ENCODE results near the gene NLE1. TPM values are rescaled to one million over a fixed set of nuclear protein-coding genes. Genes with fewer than 3 reads are reported as not detected.

Gene NLE1
- total and polyA plus RNA-seq, 5 donors, result 2.2 to 6.6 (median 4.1) TPM

DNA sequence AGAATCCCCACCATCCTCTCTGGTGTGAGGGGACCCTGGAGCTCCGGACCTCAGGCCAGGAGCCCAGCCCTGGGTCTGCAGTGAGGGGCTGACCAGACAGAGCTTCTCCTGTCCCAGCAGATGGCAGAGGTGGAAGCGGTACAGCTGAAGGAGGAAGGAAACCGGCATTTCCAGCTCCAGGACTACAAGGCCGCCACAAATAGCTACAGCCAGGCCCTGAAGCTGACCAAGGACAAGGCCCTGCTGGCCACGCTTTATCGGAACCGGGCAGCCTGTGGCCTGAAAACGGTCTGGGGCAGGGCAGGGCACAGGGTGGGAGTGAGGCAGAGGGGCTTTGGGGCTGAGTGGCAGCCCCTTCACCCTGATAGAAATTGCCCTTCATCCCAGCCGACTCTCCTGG lies 6.0 kb upstream of the NLE1 start:
- intact Hi-C loops (cut with DNase I), result no loop called here
- no peaks in the 10 kb centered on the region for H3K27me3 ChIP-seq (ENCODE audit: control insufficient read depth, insufficient read depth)
- no peaks in the 10 kb centered on the region for H3K9me3 ChIP-seq (ENCODE audit: control insufficient read depth, low read length)
- H3K4me1 ChIP-seq (ENCODE audit: control insufficient read depth, insufficient read depth, low read length), result peaks cover 2% of the 10 kb centered on the region
- H3K4me3 ChIP-seq (ENCODE audit: low read length), result peak overlapping the region; percentile 21
- no peak for DNase-seq
- H3K27ac ChIP-seq (ENCODE audit: low read length), result peak overlapping the region; percentile 76
- WGBS, result 37% methylated on average over 9 of the region's 9 CpGs
- peak; percentile 23 to 31 for ATAC-seq

DNA sequence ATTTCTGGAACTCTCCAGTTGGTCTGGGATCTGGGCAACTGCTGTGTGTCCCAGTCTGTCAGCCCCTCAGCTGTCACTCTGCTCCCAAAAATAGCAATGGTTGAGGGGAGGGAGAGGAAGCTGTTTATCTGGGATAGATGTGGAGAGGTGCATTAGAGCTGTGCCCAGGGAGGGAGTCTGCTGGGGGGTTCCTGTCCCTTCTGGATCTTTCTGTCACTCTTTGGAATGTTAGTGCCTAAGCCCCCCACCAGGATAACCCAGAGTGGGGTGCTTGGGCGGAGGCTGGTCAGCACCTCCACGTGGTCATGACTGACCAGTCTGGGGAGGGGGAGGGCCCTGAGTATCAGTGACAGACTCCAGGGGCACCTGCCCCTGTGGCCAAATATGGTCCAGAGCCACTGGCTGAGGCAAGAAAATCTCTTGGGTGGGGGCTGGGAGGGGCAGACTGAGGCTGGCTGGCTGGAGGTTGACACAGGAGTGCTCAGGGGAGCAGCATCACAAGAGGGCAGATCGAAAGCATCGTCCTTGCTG lies 5.3 kb upstream of the NLE1 start, which contains the start of gene UNC45B:
Gene UNC45B (plus strand): TSS at position 443 of the 531 bp plus-strand sequence. CDS start 447 bp downstream, outside the sequence.
- intact Hi-C loops (cut with DNase I), result no loop called here
- Histone ChIP-seq H3K4me3 (ENCODE audit: low read length) (peak within 1 kb of the TSS; percentile 21), H3K27me3 (ENCODE audit: control insufficient read depth, insufficient read depth) (no peaks in the 10 kb centered on the region), H3K27ac (ENCODE audit: low read length) (peak within 1 kb of the TSS; percentile 76), H3K4me1 (ENCODE audit: control insufficient read depth, insufficient read depth, low read length) (peaks cover 2% of the 10 kb centered on the region), H3K9me3 (ENCODE audit: control insufficient read depth, low read length) (no peaks in the 10 kb centered on the region)
- WGBS, result 49% methylated on average over 4 of the region's 4 CpGs
- DNase-seq, result peak; percentile 49 to 83 (median 77)
- ATAC-seq, result peak; percentile 87 to 92

DNA sequence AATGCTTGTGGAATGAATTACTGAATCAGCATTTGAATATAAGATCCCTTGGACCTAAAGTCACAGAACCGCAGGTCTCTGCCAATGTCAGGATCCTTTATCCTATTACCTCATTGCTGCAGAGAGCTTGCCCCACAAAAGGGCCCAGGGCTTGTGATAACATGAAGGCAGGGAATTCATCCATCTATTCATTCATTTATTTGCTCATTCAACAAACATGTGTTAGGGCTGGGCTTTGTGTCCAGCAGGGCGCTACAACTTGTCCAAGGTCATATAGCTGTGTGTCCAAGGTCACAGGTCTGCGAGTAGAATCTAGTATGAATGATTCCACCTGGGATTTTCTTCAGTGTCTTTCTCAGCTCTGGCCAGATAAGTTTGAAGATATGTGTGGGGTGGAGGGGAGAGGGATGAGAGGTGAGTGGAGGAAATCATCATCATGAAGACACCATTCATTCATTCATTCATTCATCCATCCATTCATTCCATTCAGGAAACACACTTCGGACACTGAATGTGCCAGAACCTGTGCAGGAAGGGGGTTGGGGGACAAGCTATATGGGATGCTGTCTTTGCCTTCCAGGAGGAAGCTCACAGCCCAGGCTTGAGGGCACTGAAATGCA lies 4.2 kb upstream of the NLE1 start:
- intact Hi-C loops (cut with DNase I), result no loop called here
- H3K4me3 ChIP-seq (ENCODE audit: low read length), result no peak overlapping the region
- ATAC-seq, result no peak
- no peaks in the 10 kb centered on the region for H3K9me3 ChIP-seq (ENCODE audit: control insufficient read depth, low read length)
- DNase-seq, result no peak
- peaks cover 2% of the 10 kb centered on the region for H3K4me1 ChIP-seq (ENCODE audit: control insufficient read depth, insufficient read depth, low read length)
- peak overlapping the region; percentile 76 for H3K27ac ChIP-seq (ENCODE audit: low read length)
- no peaks in the 10 kb centered on the region for H3K27me3 ChIP-seq (ENCODE audit: control insufficient read depth, insufficient read depth)
- 55% methylated on average over 4 of the region's 4 CpGs for WGBS

DNA sequence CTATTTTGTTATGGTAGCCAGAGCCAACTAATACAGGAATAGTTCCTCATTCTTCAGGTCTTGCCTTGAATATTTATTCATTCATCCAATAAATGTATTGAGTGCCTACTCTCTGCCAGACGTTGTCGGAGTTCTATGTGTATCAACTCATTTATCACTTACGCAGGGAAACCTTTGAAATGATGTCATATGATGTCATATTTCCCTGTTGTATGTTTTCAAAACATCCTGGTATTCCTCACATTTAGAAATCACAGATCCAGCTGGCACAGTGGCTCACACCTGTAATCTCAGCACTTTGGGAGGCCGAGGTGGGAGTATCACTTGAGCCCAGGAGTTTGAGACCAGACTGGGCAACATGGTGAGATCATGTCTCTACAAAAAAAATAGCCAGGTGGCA lies 2.7 kb upstream of the NLE1 start:
- Histone ChIP-seq H3K4me3 (ENCODE audit: low read length) (no peak overlapping the region), H3K27ac (ENCODE audit: low read length) (no peak overlapping the region), H3K4me1 (ENCODE audit: control insufficient read depth, insufficient read depth, low read length) (peaks cover 2% of the 10 kb centered on the region), H3K27me3 (ENCODE audit: control insufficient read depth, insufficient read depth) (no peaks in the 10 kb centered on the region), H3K9me3 (ENCODE audit: control insufficient read depth, low read length) (no peaks in the 10 kb centered on the region)
- 69% methylated on average over 4 of the region's 4 CpGs for WGBS
- ATAC-seq (no peak), DNase-seq (no peak)
- intact Hi-C loops (cut with DNase I), result no loop called here

- ATAC-seq (peak in 1 of 2 donors; percentile 3), DNase-seq (no peak)
- H3K27ac ChIP-seq (ENCODE audit: low read length), result no peak overlapping the region
- intact Hi-C loops (cut with DNase I), result no loop called here
- no peaks in the 10 kb centered on the region for H3K9me3 ChIP-seq (ENCODE audit: control insufficient read depth, low read length)
- peak overlapping the region; percentile 71 for H3K4me3 ChIP-seq (ENCODE audit: low read length)
- no peaks in the 10 kb centered on the region for H3K27me3 ChIP-seq (ENCODE audit: control insufficient read depth, insufficient read depth)
- 65% methylated on average over 8 of the region's 8 CpGs for WGBS
- H3K4me1 ChIP-seq (ENCODE audit: control insufficient read depth, insufficient read depth, low read length), result no peaks in the 10 kb centered on the region
These were observed 329 bp upstream of the NLE1 start for GRCh38 chr17:35142467-35142796.

- no peak overlapping the region for H3K27ac ChIP-seq (ENCODE audit: low read length)
- WGBS, result 98% methylated on average over 6 of the region's 6 CpGs
- H3K9me3 ChIP-seq (ENCODE audit: control insufficient read depth, low read length), result no peaks in the 10 kb centered on the region
- H3K4me1 ChIP-seq (ENCODE audit: control insufficient read depth, insufficient read depth, low read length), result no peaks in the 10 kb centered on the region
- intact Hi-C loops (cut with DNase I), result no loop called here
- H3K27me3 ChIP-seq (ENCODE audit: control insufficient read depth, insufficient read depth), result no peaks in the 10 kb centered on the region
- DNase-seq (no peak), ATAC-seq (no peak)
- H3K4me3 ChIP-seq (ENCODE audit: low read length), result no peak overlapping the region
These were observed 3.9 kb downstream of the NLE1 start for GRCh38 chr17:35138218-35138617.

DNA sequence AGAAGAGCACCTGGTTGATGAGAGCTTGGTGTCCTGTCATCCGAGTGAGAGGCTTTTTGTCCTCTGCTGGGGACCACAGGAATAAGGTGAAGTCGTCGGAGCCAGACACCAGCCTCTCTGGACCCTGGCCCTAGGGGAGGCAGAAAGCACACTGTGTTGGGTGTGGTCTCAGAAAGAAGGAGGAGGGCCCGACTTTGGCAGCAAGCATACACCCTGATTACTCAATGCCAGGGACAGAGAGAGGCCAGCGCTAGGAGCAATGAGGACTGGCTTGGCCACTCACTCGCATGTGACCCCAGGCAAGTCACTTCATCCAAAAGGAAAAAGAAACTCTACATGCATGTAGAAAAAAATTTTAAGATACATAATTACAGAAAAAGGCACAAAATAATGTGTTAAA lies 6.8 kb downstream of the NLE1 start:
- ATAC-seq (peak in 1 of 2 donors; percentile 27), DNase-seq (peak in 1 of 3 donors; percentile 51)
- Histone ChIP-seq H3K4me1 (ENCODE audit: control insufficient read depth, insufficient read depth, low read length) (no peaks in the 10 kb centered on the region), H3K9me3 (ENCODE audit: control insufficient read depth, low read length) (no peaks in the 10 kb centered on the region), H3K27me3 (ENCODE audit: control insufficient read depth, insufficient read depth) (no peaks in the 10 kb centered on the region), H3K4me3 (ENCODE audit: low read length) (no peak overlapping the region), H3K27ac (ENCODE audit: low read length) (no peak overlapping the region)
- intact Hi-C loops (cut with DNase I), result no loop called here
- WGBS, result 82% methylated on average over 6 of the region's 6 CpGs

GRCh38 chr17:35132816-35133550 lies 9.1 kb downstream of the NLE1 start:
- ATAC-seq (no peak), DNase-seq (no peak)
- Histone ChIP-seq H3K4me1 (ENCODE audit: control insufficient read depth, insufficient read depth, low read length) (no peaks in the 10 kb centered on the region), H3K27ac (ENCODE audit: low read length) (no peak overlapping the region), H3K27me3 (ENCODE audit: control insufficient read depth, insufficient read depth) (no peaks in the 10 kb centered on the region), H3K4me3 (ENCODE audit: low read length) (no peak overlapping the region), H3K9me3 (ENCODE audit: control insufficient read depth, low read length) (no peaks in the 10 kb centered on the region)
- 92% methylated on average over 22 of the region's 22 CpGs for WGBS
- intact Hi-C loops (cut with DNase I), result no loop called here

DNA sequence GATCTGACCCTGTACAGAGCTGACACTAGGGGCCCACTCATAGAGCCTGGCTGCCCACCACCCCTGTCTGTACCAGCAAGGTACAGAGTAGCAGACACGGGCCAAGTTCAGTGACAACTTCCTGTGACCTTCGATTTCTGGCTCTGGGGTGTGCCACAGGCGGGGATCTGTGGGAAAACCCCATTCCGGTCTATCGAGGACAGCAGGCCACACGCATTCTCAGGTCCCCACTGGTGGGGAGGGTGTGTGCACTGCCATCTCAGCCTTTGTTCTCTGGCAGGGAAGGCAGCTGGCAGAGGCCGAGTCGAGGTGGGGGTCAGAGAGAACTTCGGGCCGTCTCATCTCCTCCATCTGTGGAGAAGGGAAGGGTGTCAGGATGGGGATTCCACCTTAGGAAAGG lies 10.0 kb downstream of the NLE1 start:
- Histone ChIP-seq H3K27ac (ENCODE audit: low read length) (no peak overlapping the region), H3K4me3 (ENCODE audit: low read length) (no peak overlapping the region), H3K9me3 (ENCODE audit: control insufficient read depth, low read length) (no peaks in the 10 kb centered on the region), H3K27me3 (ENCODE audit: control insufficient read depth, insufficient read depth) (no peaks in the 10 kb centered on the region), H3K4me1 (ENCODE audit: control insufficient read depth, insufficient read depth, low read length) (peaks cover 3% of the 10 kb centered on the region)
- DNase-seq (no peak), ATAC-seq (no peak)
- intact Hi-C loops (cut with DNase I), result no loop called here
- WGBS, result 86% methylated on average over 10 of the region's 10 CpGs

GRCh38 chr17:35130392-35130791 lies 11.7 kb downstream of the NLE1 start:
- no peaks in the 10 kb centered on the region for H3K27me3 ChIP-seq (ENCODE audit: control insufficient read depth, insufficient read depth)
- no peaks in the 10 kb centered on the region for H3K9me3 ChIP-seq (ENCODE audit: control insufficient read depth, low read length)
- H3K4me3 ChIP-seq (ENCODE audit: low read length), result no peak overlapping the region
- no peak for DNase-seq
- WGBS, result 98% methylated on average over 3 of the region's 3 CpGs
- intact Hi-C loops (cut with DNase I), result no loop called here
- ATAC-seq, result no peak
- H3K27ac ChIP-seq (ENCODE audit: low read length), result no peak overlapping the region
- peaks cover 3% of the 10 kb centered on the region for H3K4me1 ChIP-seq (ENCODE audit: control insufficient read depth, insufficient read depth, low read length)

GRCh38 chr17:35129973-35130351 lies 12.1 kb downstream of the NLE1 start:
- WGBS, result 93% methylated on average over 5 of the region's 5 CpGs
- no peak for ATAC-seq
- Histone ChIP-seq H3K9me3 (ENCODE audit: control insufficient read depth, low read length) (no peaks in the 10 kb centered on the region), H3K4me1 (ENCODE audit: control insufficient read depth, insufficient read depth, low read length) (peaks cover 3% of the 10 kb centered on the region), H3K27ac (ENCODE audit: low read length) (no peak overlapping the region), H3K4me3 (ENCODE audit: low read length) (no peak overlapping the region), H3K27me3 (ENCODE audit: control insufficient read depth, insufficient read depth) (no peaks in the 10 kb centered on the region)
- intact Hi-C loops (cut with DNase I), result loop anchor here in 1 of 4 donors (10.0 kb wide), 1 partner anchor 705 kb away; no protein-coding TSS in a partner anchor
- DNase-seq, result no peak

All from right cardiac atrium (tissue), 5 donors.